NOMO-1 treated with dmso at 0.1 percent for 144 hours (cell line): ENCODE results near the gene FOXP3.

Source experiments
- DNase-seq: peaks from one replicate; lab custom pipeline; 2025; ENCODE audit not compliant: unreplicated experiment; lab: John Stamatoyannopoulos, UW

The FOXP3 gene

GRCh38 chrX:49276207-49276606, 11.7 kb upstream of the FOXP3 start:
- no peak for DNase-seq

DNA sequence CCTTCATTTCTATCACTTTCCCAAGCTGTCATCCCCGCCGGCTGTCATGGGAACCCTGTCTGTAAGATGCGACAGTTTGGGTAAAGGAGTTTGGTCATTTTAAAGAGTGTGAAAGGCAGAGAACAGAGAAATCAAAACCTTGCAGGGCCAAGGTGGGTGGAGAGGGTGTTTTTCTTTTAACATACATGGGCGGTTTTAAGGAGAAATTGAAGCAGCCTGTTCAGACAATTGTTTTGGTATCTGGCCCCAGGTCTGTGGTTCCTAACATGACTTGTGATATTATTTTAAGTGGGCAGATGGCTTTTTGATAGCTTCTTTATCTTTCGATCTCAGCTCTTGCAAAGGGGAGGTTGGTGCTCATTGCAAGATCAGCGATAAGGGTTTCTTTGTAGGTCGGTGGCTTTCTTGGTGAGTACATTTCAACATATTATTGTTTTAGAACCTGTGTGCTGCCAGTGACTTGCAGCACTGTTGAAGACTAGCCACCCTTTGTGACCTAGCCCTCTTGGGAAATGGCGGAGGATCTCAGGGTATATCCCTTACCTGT, 8.7 kb upstream of the FOXP3 start:
- no peak for DNase-seq

- DNase-seq = no peak
Measured at GRCh38 chrX:49272421-49272820, 7.9 kb upstream of the FOXP3 start.

GRCh38 chrX:49271341-49271740, 6.8 kb upstream of the FOXP3 start:
- DNase-seq = no peak

DNA sequence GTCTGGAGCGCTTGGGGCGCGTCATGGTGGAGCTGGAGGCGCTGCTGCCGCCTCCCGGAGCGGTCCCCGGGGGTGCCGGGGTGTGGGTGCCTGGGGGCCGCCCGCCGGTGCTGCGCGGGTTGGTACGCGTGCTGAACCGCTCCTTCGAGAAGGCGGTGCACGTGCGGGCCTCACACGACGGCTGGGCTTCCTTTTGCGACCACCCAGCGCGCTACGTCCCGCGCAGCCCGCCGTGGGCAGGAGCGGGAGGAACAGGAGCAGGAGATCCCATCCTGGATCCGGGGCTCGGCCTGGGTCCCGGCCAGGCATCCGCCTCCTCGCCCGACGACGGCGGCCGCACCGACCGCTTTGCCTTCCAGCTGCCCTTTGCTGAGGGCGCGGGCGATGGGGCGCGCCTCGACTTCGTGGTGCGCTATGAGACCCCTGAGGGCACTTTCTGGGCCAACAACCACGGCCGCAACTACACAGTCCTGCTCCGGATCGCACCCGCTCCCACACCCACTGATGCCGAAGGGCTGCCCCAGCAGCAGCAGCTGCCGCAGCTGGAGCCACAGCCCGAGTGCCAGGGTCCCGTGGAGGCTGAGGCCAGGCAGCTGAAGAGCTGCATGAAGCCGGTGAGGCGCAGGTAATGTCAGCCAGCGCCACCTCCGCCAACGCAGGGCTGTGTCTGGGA, 5.9 kb upstream of the FOXP3 start:
- DNase-seq = no peak

DNA sequence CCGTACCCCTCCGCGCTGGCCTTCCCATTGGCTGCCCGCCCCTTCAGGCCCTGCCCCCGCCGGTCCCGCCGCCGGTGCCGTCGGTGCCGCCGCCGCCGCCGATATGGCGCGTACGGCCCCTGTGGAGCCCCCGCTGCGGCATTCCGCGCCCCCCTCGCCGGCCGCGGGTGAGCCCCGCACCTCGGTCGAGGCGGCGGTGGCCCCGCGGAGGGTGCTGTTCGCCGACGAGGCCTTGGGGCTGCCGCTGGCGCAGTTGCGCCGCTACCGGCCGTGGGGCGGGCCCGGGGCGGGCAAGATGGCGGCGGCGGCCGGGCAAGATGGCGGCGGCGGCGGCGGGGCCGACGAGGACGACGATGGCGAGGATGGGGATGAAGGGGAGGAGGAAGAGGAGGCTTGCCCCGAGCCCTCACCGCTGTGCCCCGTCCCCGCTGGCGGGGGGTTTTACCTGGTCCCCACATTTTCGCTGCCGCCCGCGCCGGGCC, 5.3 kb upstream of the FOXP3 start, which contains the start of gene PPP1R3F:
Gene PPP1R3F (plus strand): TSS at position 27 of the 482 bp plus-strand sequence. CDS start 77 bp downstream, at position 104.
- DNase-seq = no peak

DNA sequence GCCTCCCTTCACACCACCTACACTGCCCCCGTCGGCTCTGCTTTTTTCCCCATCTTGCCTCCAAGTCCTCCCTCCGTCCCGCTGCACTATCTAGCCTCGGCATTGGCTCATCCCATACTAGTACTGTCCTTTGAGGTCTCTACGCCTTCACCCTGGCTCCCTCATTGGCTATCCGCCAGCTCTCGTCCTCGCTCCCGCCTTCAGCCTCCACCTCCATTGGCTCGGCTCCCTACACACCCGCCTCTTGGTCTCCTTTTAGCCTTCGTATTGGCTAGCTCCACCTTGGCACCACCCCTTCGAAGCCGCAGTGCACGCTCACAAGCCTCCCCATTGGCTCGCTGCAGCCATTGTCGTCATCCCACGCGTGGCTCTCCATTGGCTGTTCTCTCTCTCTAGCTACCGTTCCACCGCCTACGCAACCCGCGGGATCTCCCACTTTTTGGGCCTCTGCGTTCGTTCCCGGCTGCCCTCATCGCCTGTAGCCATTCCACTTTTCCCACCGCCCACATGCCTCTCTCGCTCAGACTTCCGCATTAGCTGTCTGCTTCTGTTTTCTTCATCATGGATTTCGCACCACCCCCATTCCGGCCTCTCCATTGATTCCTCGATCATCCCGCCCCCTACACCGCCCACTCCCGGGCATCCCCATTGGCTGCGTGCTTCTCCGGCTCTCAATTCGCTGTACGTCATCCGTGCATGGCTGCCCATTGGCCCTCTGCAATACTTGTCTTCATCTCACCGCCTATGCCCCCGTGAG, 4.7 kb upstream of the FOXP3 start:
- DNase-seq = peak; percentile 94

GRCh38 chrX:49268702-49269009, 4.1 kb upstream of the FOXP3 start:
- DNase-seq = no peak

GRCh38 chrX:49266523-49267445, 2.3 kb upstream of the FOXP3 start:
- no peak for DNase-seq

GRCh38 chrX:49263631-49264030, 879 bp downstream of the FOXP3 start:
- no peak for DNase-seq

- DNase-seq = no peak
Measured at GRCh38 chrX:49262603-49263002, 1.9 kb downstream of the FOXP3 start.

DNA sequence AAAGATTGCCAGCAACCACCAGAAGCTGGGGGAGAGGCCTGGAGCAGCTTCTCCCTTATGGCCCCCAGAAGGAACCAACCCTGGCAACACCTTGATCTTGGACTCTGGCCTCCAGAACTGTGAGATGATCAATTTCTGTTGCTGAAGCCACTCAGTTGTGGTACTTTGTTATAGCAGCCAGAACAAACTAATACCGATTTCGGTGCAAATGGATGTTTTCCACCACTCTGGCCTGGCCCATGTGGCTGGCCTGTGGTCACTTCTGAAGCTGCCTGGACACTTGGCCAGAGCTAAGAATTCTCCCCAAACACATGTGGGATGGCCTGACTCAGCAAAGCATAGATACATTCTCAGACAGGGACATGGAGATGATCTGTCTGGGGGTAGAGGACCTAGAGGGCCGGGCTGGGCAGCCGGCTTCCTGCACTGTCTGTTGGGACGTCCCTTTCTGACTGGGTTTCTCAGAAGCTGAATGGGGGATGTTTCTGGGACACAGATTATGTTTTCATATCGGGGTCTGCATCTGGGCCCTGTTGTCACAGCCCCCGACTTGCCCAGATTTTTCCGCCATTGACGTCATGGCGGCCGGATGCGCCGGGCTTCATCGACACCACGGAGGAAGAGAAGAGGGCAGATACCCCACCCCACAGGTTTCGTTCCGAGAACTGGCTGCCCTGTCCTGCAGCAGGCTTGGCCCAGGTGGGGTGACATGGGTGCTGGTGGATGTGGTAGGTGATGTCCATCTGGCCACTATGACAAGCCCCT, 4.1 kb downstream of the FOXP3 start:
- no peak for DNase-seq

- DNase-seq = no peak
Measured at GRCh38 chrX:49258749-49259124, 5.8 kb downstream of the FOXP3 start.

DNA sequence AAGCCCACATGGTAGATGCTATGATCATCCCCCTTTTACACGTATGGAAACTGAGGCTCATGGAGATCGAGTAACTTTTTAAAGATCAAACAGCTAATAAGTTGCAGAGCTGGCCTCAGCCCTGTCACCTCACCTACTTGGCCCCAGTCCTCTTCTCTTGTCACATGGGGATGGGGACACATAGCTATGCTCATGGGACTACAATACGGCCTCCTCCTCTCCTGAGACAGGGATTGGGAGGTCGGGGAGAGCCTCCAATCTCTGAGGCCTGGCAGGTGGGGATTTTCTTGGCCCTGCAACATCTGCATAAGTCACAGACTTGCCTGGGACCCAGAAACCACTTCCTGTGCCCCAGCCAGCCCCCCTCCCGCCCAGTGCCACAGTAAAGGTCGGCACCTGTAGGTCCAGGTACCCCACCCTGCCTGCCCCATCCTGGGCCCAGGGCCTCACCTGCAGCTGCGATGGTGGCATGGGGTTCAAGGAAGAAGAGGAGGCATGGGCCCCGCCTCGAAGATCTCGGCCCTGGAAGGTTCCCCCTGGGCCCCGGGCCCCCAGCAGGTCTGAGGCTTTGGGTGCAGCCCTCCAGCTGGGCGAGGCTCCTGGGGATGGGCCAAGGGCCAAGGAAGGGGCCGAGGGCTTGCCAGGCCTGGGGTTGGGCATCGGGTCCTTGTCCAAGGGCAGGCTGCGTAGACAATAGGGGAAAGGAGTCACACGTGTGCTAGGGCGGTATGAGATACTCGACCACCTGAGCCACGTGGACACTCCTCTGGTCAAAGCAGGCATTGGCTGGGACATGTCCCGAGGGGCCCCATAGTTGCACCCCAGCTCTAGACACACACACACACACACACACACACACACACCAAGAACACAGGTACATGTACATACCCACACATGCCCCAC, 6.4 kb downstream of the FOXP3 start:
- DNase-seq = no peak

- DNase-seq = no peak
Measured at GRCh38 chrX:49257074-49257790, 7.3 kb downstream of the FOXP3 start.

DNA sequence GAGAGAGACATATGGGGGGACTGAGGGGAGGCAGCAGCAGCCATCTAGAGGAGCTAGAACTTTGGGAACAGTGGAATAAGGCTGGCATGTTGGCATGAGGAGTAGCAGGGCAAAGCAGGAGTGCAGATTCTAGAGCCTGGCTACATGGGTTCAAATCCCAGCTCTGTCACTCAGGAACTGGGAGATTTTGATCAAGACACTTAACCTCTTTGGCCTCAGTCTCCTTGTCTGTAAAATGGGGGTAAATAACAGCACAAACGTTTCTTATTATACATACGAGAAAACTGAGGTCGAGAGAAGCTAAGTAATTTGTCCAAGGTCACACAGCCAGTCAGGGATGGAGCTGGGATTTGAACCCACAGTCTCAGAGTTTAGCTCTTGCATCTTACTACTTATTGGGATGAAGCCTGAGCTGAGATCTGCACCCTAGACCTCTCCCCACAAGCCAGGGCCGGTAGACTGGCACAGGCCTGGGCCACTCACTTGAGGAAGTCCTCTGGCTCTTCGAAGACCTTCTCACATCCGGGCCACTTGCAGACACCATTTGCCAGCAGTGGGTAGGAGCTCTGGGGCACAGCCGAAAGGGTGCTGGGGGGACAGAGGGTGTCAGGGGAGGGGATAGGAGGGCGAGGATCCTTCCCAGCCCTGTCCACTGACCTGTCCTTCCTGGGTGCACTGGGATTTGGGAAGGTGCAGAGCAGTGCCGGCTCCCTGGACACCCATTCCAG, 8.1 kb downstream of the FOXP3 start:
- no peak for DNase-seq

- DNase-seq = no peak
Measured at GRCh38 chrX:49254639-49255038, 9.9 kb downstream of the FOXP3 start.

- DNase-seq = no peak
Measured at GRCh38 chrX:49251325-49251724, 13.2 kb downstream of the FOXP3 start.
